Astrocyte (in vitro differentiated cells and primary cell): ENCODE data around the gene FOXL3.

Experiments used
- CTCF ChIP-seq: IDR thresholded peaks from 2 replicates; pipeline ENCODE4 v1.5.1; 2011; ENCODE audit warnings: low read depth, mild to moderate bottlenecking, inconsistent platforms, low read length, moderate library complexity; ENCODE audit not compliant: insufficient read depth
- EZH2 ChIP-seq: IDR thresholded peaks from 2 replicates; pipeline ENCODE4 v1.6.1; 2012; ENCODE audit warnings: mild to moderate bottlenecking, low read length, inconsistent platforms; ENCODE audit not compliant: insufficient read depth

DNA sequence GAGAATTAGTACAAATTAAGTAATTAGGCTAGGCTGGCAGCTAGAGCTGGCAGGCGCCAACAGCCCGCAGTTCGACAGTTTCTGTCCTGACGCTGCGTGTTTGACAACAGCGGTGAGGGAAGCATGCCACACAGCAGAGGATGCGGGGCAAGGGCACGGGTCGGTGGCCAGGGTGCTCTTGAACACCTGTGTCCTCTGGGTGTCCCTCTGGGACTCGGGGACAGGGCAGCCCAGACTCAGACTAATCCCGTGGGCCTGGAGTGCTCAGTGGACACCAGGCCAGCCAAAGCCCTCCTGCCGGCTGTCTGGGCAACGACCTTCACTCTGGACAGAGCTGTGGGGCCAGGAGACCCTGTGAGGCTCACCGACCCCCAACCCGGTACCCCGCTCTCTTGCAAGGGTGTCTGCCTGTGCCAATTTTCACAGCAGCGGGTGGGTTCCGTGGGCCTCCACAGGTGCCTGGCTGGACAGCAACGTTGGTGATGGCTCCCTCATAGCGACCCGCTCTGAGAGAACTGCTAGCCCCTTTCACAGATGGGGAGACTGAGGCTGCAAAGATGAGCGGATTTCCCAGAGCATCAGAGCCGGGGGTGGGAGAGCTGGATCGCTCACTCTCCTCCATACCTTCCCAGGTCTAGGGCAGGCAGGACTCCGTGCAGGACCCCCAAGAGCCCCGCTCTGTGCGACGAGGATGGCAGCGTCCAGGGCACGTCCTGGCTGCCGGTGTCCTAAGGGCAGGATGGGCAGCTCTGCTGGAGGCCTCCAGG, 48.5 kb downstream of the FOXL3 start:
- no peak for TF ChIP-seq EZH2
- TF ChIP-seq CTCF, result no peak
